ENCODE measurements around the gene ZFP36. TPM values are rescaled to one million over a fixed set of nuclear protein-coding genes. Genes with fewer than 3 reads are reported as not detected.
"Not testable (repeated sequence)": the region's sequence is repeated elsewhere in the genome, so short reads cannot be mapped to it uniquely, and the experiment has no call there.

ZFP36 gene
- total RNA-seq, 2 donors from 2014 or later = 315 to 699 TPM

DNA sequence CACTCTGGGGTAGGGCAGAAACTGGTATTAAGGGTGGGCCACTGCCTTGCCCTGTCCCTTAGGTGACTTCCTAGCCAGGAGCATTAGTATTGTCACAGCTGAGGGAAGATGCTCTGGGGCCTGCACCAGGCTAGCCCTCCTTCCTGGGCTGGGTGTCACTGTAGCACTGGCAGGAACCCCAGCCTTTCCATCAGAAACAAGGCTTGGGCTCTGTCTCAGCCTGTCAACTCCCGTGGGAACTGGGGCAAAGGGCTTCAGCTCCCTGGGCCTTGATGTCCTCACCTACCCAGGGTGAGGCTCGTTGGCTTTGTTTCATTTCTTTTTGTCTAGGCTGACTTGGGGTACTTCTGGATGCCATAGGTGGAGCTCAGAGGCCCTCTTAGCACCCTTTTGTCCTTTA lies 33.7 kb upstream of the ZFP36 start:
- Histone ChIP-seq H3K9me3 (no peaks in the 10 kb centered on the region), H3K36me3 (peaks cover 35% of the 10 kb centered on the region), H3K4me1 (ENCODE audit: control insufficient read depth in 1 of 2, low read depth in 2 of 2) (peaks cover 12 to 28% of the 10 kb centered on the region in 2 donors), H3K27me3 (replicated peaks; ENCODE audit: insufficient read depth) (no peaks in the 10 kb centered on the region), H3K4me3 (peak overlapping the region; percentile 30), H3K27ac (peak overlapping the region; percentile 98 to 99)
- no peak for TF ChIP-seq CTCF (IDR thresholded peaks at IDR 0.05)
- ATAC-seq (ENCODE audit: insufficient number of reproducible peaks, low FRiP score, low read depth) (no peak), DNase-seq (ENCODE audit: low spot score) (no peak)

DNA sequence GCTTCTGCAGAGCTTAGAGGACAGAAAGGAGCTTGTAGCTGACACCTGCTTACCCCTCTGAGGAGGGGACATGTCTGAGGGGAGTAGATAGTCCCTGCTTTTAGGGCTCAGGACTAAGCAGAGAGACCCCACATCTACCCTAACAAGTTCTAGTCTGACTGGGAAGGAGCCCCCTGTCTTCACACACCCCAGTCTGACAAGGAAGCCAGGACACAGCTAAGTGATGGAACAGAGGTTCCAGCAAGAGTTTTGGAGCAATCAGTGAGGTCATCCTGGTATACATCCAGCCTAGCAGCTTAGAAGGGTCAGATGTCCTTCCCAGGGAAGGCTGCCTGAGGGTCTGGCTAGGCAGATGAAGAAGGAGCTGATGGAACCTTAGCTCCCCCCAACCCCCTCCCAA lies 30.7 kb upstream of the ZFP36 start:
- TF ChIP-seq CTCF (IDR thresholded peaks at IDR 0.05) = no peak
- H3K36me3 ChIP-seq = peaks cover 53% of the 10 kb centered on the region
- no peak overlapping the region for H3K27ac ChIP-seq

GRCh38 chr19:39377373-39378362 lies 29.0 kb upstream of the ZFP36 start:
- no peak for DNase-seq (ENCODE audit: low spot score)
- no peak overlapping the region for H3K27ac ChIP-seq
- H3K4me1 ChIP-seq (ENCODE audit: control insufficient read depth in 1 of 2, low read depth in 2 of 2) = peaks cover 10 to 16% of the 10 kb centered on the region in 2 donors
- H3K4me3 ChIP-seq = no peak overlapping the region
- no peak for ATAC-seq (ENCODE audit: insufficient number of reproducible peaks, low FRiP score, low read depth)
- no peaks in the 10 kb centered on the region for H3K27me3 ChIP-seq (replicated peaks; ENCODE audit: insufficient read depth)
- no peaks in the 10 kb centered on the region for H3K9me3 ChIP-seq
- peaks cover 68% of the 10 kb centered on the region for H3K36me3 ChIP-seq
- no peak for TF ChIP-seq CTCF (IDR thresholded peaks at IDR 0.05)

More for the DNA sequence above, 30.7 kb upstream of the ZFP36 start:
- Histone ChIP-seq H3K4me3 (no peak overlapping the region), H3K4me1 (ENCODE audit: control insufficient read depth in 1 of 2, low read depth in 2 of 2) (peaks cover 12 to 28% of the 10 kb centered on the region in 2 donors), H3K9me3 (no peaks in the 10 kb centered on the region), H3K27me3 (replicated peaks; ENCODE audit: insufficient read depth) (no peaks in the 10 kb centered on the region)
- DNase-seq (ENCODE audit: low spot score) (no peak), ATAC-seq (ENCODE audit: insufficient number of reproducible peaks, low FRiP score, low read depth) (no peak)

DNA sequence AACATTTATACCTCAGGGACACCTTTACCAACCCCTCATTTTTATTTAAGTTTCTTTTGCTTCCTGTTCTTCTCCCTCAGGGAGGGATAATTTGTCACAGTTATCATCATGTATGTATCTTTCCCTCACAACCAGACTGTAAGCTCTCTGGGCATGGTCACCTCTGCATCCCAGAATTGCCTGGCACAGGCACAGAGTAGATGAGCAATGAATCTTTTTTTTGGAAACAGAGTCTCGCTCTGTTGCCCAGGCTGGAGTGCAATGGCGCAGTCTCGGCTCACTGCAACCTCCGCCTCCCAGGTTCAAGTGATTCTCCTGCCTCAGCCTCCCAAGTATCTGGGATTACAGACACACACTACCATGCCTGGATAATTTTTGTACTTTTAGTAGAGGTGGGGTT lies 27.3 kb upstream of the ZFP36 start:
- DNase-seq (ENCODE audit: low spot score); H3K4me1 ChIP-seq (ENCODE audit: control insufficient read depth in 1 of 2, low read depth in 2 of 2); H3K27ac ChIP-seq; H3K4me3 ChIP-seq; H3K27me3 ChIP-seq (replicated peaks; ENCODE audit: insufficient read depth); H3K9me3 ChIP-seq; ATAC-seq (ENCODE audit: insufficient number of reproducible peaks, low FRiP score, low read depth): not testable (repeated sequence)
- peaks cover 84% of the 10 kb centered on the region for H3K36me3 ChIP-seq

- DNase-seq (ENCODE audit: low spot score) (no peak), ATAC-seq (ENCODE audit: insufficient number of reproducible peaks, low FRiP score, low read depth) (no peak)
- Histone ChIP-seq H3K36me3 (peaks cover 86% of the 10 kb centered on the region), H3K4me1 (ENCODE audit: control insufficient read depth in 1 of 2, low read depth in 2 of 2) (no peaks in the 10 kb centered on the region), H3K4me3 (no peak overlapping the region), H3K9me3 (no peaks in the 10 kb centered on the region), H3K27me3 (replicated peaks; ENCODE audit: insufficient read depth) (no peaks in the 10 kb centered on the region), H3K27ac (no peak overlapping the region)
- TF ChIP-seq CTCF (IDR thresholded peaks at IDR 0.05) = no peak
Measured at GRCh38 chr19:39379865-39380396, 26.7 kb upstream of the ZFP36 start.
